ENCODE data around the gene PUDP.

PUDP gene

GRCh38 chrX:7083021-7083420 is 64.9 kb downstream of the PUDP start:
- no peak for TF ChIP-seq CTCF (IDR thresholded peaks at IDR 0.05; ENCODE audit: low read depth, low read length)
- DNase-seq (ENCODE audit: extremely low read depth, low read depth), result no peak

GRCh38 chrX:7082556-7082955 is 65.4 kb downstream of the PUDP start:
- no peak for DNase-seq (ENCODE audit: extremely low read depth, low read depth)
- no peak for TF ChIP-seq CTCF (IDR thresholded peaks at IDR 0.05; ENCODE audit: low read depth, low read length)

- DNase-seq (ENCODE audit: extremely low read depth, low read depth), result no peak
- TF ChIP-seq CTCF (IDR thresholded peaks at IDR 0.05; ENCODE audit: low read depth, low read length), result no peak
These were observed 70.4 kb downstream of the PUDP start for GRCh38 chrX:7077241-7078230.

- no peak for TF ChIP-seq CTCF (IDR thresholded peaks at IDR 0.05; ENCODE audit: low read depth, low read length)
- DNase-seq (ENCODE audit: extremely low read depth, low read depth), result no peak
These were observed 71.7 kb downstream of the PUDP start for GRCh38 chrX:7076245-7076661.

GRCh38 chrX:7074908-7075204 is 73.1 kb downstream of the PUDP start:
- TF ChIP-seq CTCF (IDR thresholded peaks at IDR 0.05; ENCODE audit: low read depth, low read length), result no peak
- DNase-seq (ENCODE audit: extremely low read depth, low read depth), result no peak

GRCh38 chrX:7074148-7074907 is 73.6 kb downstream of the PUDP start:
- TF ChIP-seq CTCF (IDR thresholded peaks at IDR 0.05; ENCODE audit: low read depth, low read length), result no peak; the same call in none of the 2 replicates
- DNase-seq (ENCODE audit: extremely low read depth, low read depth), result no peak

GRCh38 chrX:7073336-7073735 is 74.6 kb downstream of the PUDP start:
- TF ChIP-seq CTCF (IDR thresholded peaks at IDR 0.05; ENCODE audit: low read depth, low read length), result no peak
- DNase-seq (ENCODE audit: extremely low read depth, low read depth), result no peak

Measured in AG09319 (cell line).